ENCODE data around the gene AIP.
A peak's percentile ranks its signal among the peaks of the same experiment; 100 is the strongest.

Gene AIP

DNA sequence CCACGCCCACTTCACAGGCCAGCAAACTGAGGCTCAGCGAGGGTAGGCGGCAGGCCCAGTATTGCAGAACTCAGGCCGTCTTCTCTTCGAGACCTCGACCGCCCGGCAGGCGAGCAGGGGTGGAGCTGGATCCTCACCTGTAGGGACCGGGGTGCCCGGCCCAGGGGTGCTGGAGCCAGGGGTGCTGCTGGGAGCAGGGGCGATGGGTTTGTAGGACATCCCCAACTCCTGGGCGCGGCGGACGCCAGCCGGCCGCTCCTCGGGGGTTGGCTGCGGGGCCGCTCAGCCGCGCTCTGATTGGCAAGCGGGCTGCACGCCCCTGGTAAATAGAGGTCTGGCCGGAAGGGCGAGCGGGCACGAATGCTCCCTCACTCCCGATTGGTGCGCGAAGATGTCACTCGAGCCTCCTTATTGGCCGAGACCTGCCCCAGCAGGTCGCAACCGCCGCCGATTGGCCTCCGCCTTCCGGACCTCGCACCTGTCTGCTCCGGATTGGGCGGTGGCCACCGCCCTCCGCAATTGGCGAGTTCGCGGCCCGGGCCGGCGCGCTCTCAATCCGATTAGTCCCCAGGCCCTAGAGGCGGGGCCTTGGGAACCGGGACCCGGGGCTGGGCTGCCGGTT lies 25.1 kb downstream of the AIP start, which contains the start of gene CDK2AP2 (continued):
- TF ChIP-seq ZNF214 (tag by site-specific recombination; IDR thresholded peaks at IDR 0.05; ENCODE audit: borderline replicate concordance): no peak
- TF ChIP-seq SP2 (tag by site-specific recombination; IDR thresholded peaks at IDR 0.05): peak; percentile 98
- peak; percentile 91 for TF ChIP-seq ZBTB26 (tag by site-specific recombination; optimal IDR thresholded peaks at IDR 0.05)
- 0 out of 2 replicates have a peak, but pooled peaks have one; percentile 5 for TF ChIP-seq SCRT1 (tag by site-specific recombination; IDR thresholded peaks at IDR 0.05; ENCODE audit: borderline replicate concordance)
- TF ChIP-seq ZFP69B (tag by site-specific recombination; IDR thresholded peaks at IDR 0.05): peak; percentile 60
- TF ChIP-seq PBX3 (CRISPR knock-in tag; IDR thresholded peaks at IDR 0.05): peak; percentile 93
- TF ChIP-seq SP7 (tag by site-specific recombination; IDR thresholded peaks at IDR 0.05): peak; percentile 62
- no peak for TF ChIP-seq TRIM28 (IDR thresholded peaks at IDR 0.05; ENCODE audit: borderline replicate concordance, low read length)
- peak; percentile 69; the same call in 1 of the 2 replicates for TF ChIP-seq ZBTB7A (tag by site-specific recombination; IDR thresholded peaks at IDR 0.05; ENCODE audit: low read depth)
- 0 out of 2 replicates have a peak, but pooled peaks have one; percentile 86 for TF ChIP-seq ZSCAN5A (tag by site-specific recombination; IDR thresholded peaks at IDR 0.05)
- TF ChIP-seq ZIC2 (tag by site-specific recombination; IDR thresholded peaks at IDR 0.05): peak; percentile 47
- no peak for TF ChIP-seq ZSCAN16 (tag by site-specific recombination; IDR thresholded peaks at IDR 0.05)
- TF ChIP-seq ZNF843 (tag by site-specific recombination; IDR thresholded peaks at IDR 0.05): 0 out of 2 replicates have a peak, but pooled peaks have one; percentile 28
- 0 out of 2 replicates have a peak, but pooled peaks have one; percentile 71 for TF ChIP-seq ZBTB48 (tag by site-specific recombination; IDR thresholded peaks at IDR 0.05)
- TF ChIP-seq, protein P1, sequence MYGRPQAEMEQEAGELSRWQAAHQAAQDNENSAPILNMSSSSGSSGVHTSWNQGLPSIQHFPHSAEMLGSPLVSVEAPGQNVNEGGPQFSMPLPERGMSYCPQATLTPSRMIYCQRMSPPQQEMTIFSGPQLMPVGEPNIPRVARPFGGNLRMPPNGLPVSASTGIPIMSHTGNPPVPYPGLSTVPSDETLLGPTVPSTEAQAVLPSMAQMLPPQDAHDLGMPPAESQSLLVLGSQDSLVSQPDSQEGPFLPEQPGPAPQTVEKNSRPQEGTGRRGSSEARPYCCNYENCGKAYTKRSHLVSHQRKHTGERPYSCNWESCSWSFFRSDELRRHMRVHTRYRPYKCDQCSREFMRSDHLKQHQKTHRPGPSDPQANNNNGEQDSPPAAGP (tag by site-specific recombination; IDR thresholded peaks at IDR 0.05): peak; percentile 82
- TF ChIP-seq, protein P2, sequence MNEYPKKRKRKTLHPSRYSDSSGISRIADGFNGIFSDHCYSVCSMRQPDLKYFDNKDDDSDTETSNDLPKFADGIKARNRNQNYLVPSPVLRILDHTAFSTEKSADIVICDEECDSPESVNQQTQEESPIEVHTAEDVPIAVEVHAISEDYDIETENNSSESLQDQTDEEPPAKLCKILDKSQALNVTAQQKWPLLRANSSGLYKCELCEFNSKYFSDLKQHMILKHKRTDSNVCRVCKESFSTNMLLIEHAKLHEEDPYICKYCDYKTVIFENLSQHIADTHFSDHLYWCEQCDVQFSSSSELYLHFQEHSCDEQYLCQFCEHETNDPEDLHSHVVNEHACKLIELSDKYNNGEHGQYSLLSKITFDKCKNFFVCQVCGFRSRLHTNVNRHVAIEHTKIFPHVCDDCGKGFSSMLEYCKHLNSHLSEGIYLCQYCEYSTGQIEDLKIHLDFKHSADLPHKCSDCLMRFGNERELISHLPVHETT (tag by site-specific recombination; IDR thresholded peaks at IDR 0.05): 0 out of 2 replicates have a peak, but pooled peaks have one; percentile 66
- no peak for TF ChIP-seq GLI4 (tag by site-specific recombination; IDR thresholded peaks at IDR 0.05)
- TF ChIP-seq REST (tag by site-specific recombination; IDR thresholded peaks at IDR 0.05): 0 out of 2 replicates have a peak, but pooled peaks have one; percentile 13
- no peak for TF ChIP-seq IKZF3 (tag by site-specific recombination; IDR thresholded peaks at IDR 0.05)
- peak; percentile 10; the same call in 1 of the 2 replicates for TF ChIP-seq GLIS1 (tag by site-specific recombination; IDR thresholded peaks at IDR 0.05)
- peak; percentile 99 for TF ChIP-seq ZNF580 (tag by site-specific recombination; IDR thresholded peaks at IDR 0.05)
- TF ChIP-seq ZNF501 (tag by site-specific recombination; IDR thresholded peaks at IDR 0.05): peak; percentile 50; the same call in 1 of the 2 replicates
- peak; percentile 96 for TF ChIP-seq ZNF423 (tag by site-specific recombination; IDR thresholded peaks at IDR 0.05)
- TF ChIP-seq KLF10 (tag by site-specific recombination; IDR thresholded peaks at IDR 0.05): peak; percentile 88
- peak; percentile 64 for TF ChIP-seq EGR2 (tag by site-specific recombination; IDR thresholded peaks at IDR 0.05; ENCODE audit: low read depth)
- peak; percentile 35 for TF ChIP-seq KLF1 (tag by site-specific recombination; IDR thresholded peaks at IDR 0.05)
- TF ChIP-seq SP3 (tag by site-specific recombination; IDR thresholded peaks at IDR 0.05): peak; percentile 79
- TF ChIP-seq SCRT2 (tag by site-specific recombination; IDR thresholded peaks at IDR 0.05): peak; percentile 42; the same call in 1 of the 2 replicates

All from HEK293 (cell line).